SJCRH30 (cell line): ENCODE results near the gene RCOR3. TPM values are rescaled to one million over a fixed set of nuclear protein-coding genes. Genes with fewer than 3 reads are reported as not detected.
"Not testable (repeated sequence)": the region's sequence is repeated elsewhere in the genome, so short reads cannot be mapped to it uniquely, and the experiment has no call there.

ENCODE experiments used
- DNase-seq, 2 experiments: peaks; one replicate each; pipeline ENCODE4 v3.0.0-alpha.2; 2015 to 2020
- H3K27ac ChIP-seq: fragments of 250-450 bp; sonication (Bioruptor Pico); 2 replicates; pipeline ENCODE4 v1.5.1; 2020; ENCODE audit warnings: mild to moderate bottlenecking, moderate library complexity
- H3K27me3 ChIP-seq: fragments of 250-450 bp; sonication (Bioruptor Pico); 2 replicates; pipeline ENCODE4 v1.5.1; 2020; ENCODE audit warnings: mild to moderate bottlenecking, moderate library complexity
- H3K36me3 ChIP-seq: fragments of 250-450 bp; sonication (Bioruptor Pico); 2 replicates; pipeline ENCODE4 v1.5.1; 2020; ENCODE audit warnings: mild to moderate bottlenecking, moderate library complexity
- H3K4me1 ChIP-seq: fragments of 250-450 bp; sonication (Bioruptor Pico); 2 replicates; pipeline ENCODE4 v1.5.1; 2020; ENCODE audit warnings: mild to moderate bottlenecking, moderate library complexity
- H3K4me3 ChIP-seq: fragments of 250-450 bp; sonication (Bioruptor Pico); 2 replicates; pipeline ENCODE4 v1.5.1; 2020; ENCODE audit warnings: mild to moderate bottlenecking, moderate library complexity
- H3K9me3 ChIP-seq: fragments of 250-450 bp; sonication (Bioruptor Pico); replicated peaks from 2 replicates; pipeline ENCODE4 v1.5.1; 2020; ENCODE audit warnings: mild to moderate bottlenecking, moderate library complexity
- total RNA-seq: library from RNA; depleted of rRNA; stranded (reverse); fragments of >200 nt; shearing (Covaris generic); gene quantifications from 2 replicates; pipeline ENCODE4 v1.2.3, GENCODE V29; 2014

RCOR3 gene
- total RNA-seq, 1 experiment from 2014 or later, result 43.3 TPM

DNA sequence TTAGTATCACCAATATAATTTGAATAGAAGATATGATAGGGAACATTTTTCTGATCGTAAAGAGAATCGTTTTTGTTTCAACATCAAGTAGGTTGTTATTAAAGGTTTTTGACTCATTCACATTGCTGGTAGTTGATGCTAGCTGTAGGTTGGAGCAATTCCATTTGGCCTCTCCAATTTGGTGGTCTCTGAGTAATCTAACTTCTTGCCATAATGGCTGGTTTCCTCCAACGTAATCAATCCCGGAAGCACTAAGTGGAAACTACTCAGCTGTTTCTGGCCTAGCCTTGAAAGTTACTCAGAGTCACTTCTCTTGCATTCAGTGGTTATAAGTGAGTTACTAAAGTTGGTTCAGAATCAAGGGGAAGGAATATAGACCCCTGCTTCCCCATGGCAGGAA is 26.0 kb downstream of the RCOR3 start:
- DNase-seq, result no peak
- H3K36me3 ChIP-seq, result peaks cover 58% of the 10 kb centered on the region

DNA sequence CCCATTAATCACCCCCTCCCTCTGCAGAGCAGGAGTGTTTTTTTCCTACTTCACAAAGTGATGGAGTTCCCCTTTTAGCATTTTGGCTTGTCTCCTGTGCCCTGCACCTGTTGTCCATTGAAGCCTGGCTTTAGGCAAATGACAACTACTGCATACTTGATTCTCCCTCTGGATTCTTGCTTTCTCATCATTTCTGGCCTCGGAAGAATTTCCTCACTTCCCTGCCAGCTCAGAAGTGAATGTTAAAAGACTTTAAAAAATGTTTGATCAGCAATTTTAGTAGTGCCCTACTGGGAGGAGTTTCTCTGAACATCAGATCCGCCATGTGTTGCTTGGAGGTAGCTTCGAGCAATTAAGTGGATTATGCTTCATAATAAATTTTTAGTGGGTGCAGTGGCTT is 28.1 kb downstream of the RCOR3 start:
- Histone ChIP-seq H3K9me3 (no peaks in the 10 kb centered on the region), H3K36me3 (peaks cover 77% of the 10 kb centered on the region), H3K4me3 (no peak overlapping the region), H3K27me3 (no peaks in the 10 kb centered on the region), H3K4me1 (peaks cover 5% of the 10 kb centered on the region; the same call in 1 of the 2 replicates), H3K27ac (no peak overlapping the region)
- peak in 1 of 2 experiments; percentile 38 for DNase-seq

More for the DNA sequence above, 26.0 kb downstream of the RCOR3 start:
- H3K27ac ChIP-seq, result no peak overlapping the region
- peaks cover 5% of the 10 kb centered on the region; the same call in 1 of the 2 replicates for H3K4me1 ChIP-seq
- H3K27me3 ChIP-seq, result no peaks in the 10 kb centered on the region
- no peaks in the 10 kb centered on the region for H3K9me3 ChIP-seq
- no peak overlapping the region for H3K4me3 ChIP-seq

DNA sequence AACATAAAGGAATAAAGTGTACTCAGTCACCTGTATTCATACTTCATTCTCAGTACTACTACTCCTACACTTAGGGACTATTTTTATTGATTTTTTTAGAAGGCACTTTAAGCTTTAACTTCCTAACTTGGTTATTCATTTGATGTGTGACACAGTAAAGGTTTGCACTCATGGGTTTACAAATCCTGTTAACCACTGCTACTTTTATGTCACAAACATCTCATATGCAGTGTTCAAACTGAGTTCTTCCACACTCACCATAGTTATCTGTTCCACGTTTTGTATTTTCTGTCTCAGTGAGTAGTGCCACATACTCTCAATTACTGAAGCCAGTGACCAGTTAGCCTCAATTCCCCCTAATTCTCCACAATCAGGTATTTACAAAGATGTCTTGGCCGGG is 33.2 kb downstream of the RCOR3 start:
- Histone ChIP-seq H3K4me1 (peaks cover under 1% of the 10 kb centered on the region; the same call in 1 of the 2 replicates), H3K9me3 (no peaks in the 10 kb centered on the region), H3K36me3 (peaks cover 86% of the 10 kb centered on the region), H3K27me3 (no peaks in the 10 kb centered on the region), H3K27ac (no peak overlapping the region), H3K4me3 (no peak overlapping the region)
- no peak for DNase-seq

DNA sequence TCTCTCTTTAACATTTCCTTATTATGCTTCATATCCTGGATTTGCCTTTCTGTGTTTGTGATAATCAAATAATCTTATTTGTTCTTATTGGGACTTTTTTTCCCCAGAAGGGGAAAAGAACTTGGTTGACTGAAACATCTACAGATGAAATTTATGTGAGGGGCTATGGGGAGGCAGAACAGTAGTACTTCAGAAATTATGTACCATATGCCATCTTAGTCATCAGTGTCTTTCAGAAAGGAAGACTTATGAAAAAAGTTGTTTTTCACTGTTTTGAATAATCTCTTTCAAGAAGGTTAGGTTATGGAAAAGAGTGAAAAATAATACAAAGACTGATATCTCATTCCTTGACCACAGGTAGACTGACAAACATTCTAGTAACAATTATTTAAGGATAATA is 37.2 kb downstream of the RCOR3 start:
- no peaks in the 10 kb centered on the region for H3K27me3 ChIP-seq
- H3K4me3 ChIP-seq, result no peak overlapping the region
- no peaks in the 10 kb centered on the region for H3K4me1 ChIP-seq
- no peaks in the 10 kb centered on the region for H3K9me3 ChIP-seq
- peaks cover 71% of the 10 kb centered on the region for H3K36me3 ChIP-seq
- no peak for DNase-seq
- H3K27ac ChIP-seq, result no peak overlapping the region

DNA sequence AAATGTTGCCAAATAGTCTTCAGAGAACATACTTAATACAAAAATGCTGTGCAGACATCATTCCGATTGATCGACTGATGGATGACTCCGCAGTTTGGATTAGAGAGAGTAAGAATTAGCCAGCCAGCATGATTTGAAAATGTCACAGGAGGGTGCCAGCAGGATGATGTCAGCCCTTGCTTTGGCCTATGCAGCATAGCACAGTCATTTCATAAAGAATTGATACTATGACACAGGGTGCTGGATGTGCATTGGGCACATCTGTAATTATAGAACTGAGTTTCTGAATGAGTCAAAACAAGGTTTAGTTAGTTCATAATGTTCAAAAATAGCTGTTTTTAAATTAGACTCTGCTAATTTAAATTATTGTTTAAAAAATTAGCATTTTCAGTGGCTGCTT is 45.9 kb downstream of the RCOR3 start:
- no peak for DNase-seq
- Histone ChIP-seq H3K36me3 (peaks cover 58% of the 10 kb centered on the region), H3K27me3 (no peaks in the 10 kb centered on the region), H3K9me3 (no peaks in the 10 kb centered on the region), H3K4me1 (no peaks in the 10 kb centered on the region), H3K27ac (no peak overlapping the region), H3K4me3 (no peak overlapping the region)

DNA sequence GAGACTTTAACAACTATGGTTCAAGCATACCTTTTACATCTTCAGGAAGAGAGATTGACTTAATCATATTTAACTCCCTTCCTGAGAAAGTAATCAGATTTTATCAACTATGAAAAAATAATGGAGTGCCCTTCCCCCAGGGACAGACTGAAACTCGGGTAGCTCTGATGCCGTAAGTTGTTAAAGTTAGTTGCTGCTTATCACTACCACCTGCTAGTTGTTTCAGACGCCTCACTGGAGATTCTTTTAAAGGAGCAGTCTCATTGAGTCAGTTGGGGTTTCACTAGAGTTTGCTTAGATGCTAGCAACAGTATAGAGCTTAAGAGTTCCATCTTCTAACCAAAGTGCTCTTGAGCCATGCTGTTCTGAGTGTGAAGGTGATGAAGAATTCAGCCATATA is 50.5 kb downstream of the RCOR3 start:
- DNase-seq, result no peak
- Histone ChIP-seq H3K36me3 (peaks cover 37% of the 10 kb centered on the region), H3K27me3 (no peaks in the 10 kb centered on the region), H3K9me3 (no peaks in the 10 kb centered on the region), H3K4me1 (no peaks in the 10 kb centered on the region), H3K4me3 (no peak overlapping the region), H3K27ac (no peak overlapping the region)

DNA sequence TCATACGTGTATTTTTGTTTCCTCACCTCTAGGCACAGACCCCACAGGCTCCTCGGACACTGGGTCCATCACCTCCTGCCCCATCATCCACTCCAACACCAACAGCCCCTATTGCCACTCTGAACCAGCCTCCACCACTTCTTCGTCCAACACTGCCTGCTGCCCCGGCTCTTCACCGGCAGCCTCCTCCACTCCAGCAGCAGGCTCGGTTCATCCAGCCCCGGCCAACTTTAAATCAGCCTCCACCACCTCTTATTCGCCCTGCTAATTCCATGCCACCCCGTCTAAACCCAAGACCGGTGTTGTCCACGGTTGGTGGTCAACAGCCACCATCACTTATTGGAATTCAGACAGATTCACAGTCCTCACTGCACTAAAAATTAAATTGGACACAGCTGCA is 54.2 kb downstream of the RCOR3 start:
- H3K36me3 ChIP-seq, result peaks cover 32% of the 10 kb centered on the region
- H3K4me3 ChIP-seq, result no peak overlapping the region
- no peak for DNase-seq
- H3K27me3 ChIP-seq, result no peaks in the 10 kb centered on the region
- no peaks in the 10 kb centered on the region for H3K4me1 ChIP-seq
- no peak overlapping the region for H3K27ac ChIP-seq
- H3K9me3 ChIP-seq, result no peaks in the 10 kb centered on the region

DNA sequence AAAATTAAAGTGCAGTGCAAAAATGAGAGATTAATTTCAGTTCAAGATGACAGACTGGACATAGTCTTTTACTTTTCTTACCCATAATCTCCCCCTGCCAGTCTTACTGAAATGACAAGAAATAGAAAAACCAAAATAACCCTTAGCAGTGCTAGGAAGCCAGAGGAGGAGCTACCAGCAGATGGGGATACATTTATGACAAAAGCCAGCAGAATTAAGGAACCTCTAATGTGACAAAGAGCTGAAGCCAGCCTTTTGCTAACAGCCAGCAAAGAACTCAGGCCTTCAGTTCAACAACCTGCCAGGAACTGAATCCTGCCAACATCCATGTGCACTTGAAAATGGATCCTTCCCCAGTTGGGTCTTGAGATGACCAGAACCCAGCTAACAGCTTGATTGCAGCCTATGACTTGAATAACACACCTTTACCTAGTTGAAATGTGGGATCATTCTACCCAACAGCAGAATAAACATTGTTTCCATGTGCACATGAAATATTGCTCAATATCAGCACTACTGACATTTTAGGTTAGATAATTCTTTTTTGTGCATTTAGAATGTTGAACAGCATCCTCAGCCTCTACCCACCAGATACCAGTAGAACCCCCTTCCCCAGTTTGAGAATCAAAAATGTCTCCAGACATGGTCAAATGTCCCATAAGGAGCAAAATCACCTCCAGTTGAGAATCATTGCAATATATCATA is 59.6 kb downstream of the RCOR3 start:
- no peak overlapping the region for H3K4me3 ChIP-seq
- peaks cover 26% of the 10 kb centered on the region for H3K36me3 ChIP-seq
- H3K4me1 ChIP-seq, result peaks cover 3% of the 10 kb centered on the region; the same call in 1 of the 2 replicates
- no peak overlapping the region for H3K27ac ChIP-seq
- no peak for DNase-seq
- H3K9me3 ChIP-seq, result no peaks in the 10 kb centered on the region
- H3K27me3 ChIP-seq, result no peaks in the 10 kb centered on the region

DNA sequence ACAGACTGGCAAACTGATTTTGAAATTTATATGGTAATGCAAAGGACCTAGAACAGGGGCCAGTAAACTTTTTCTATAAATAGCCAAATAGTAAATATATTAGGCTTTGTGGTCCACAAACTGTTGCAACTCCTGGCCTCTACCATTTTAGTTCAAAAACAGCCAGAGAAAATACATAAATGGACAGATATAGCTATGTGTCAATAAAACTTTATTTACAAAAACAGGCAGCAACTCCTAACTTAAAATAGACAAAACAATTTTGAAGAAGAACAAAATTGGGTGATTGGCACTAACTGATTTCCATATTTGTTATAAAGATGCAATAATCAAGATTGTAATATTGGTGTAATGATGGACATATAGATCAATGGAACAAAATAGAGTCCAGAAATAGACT is 60.7 kb downstream of the RCOR3 start:
- Histone ChIP-seq H3K36me3 (peaks cover 14% of the 10 kb centered on the region), H3K4me3 (no peak overlapping the region), H3K9me3 (no peaks in the 10 kb centered on the region), H3K27ac (no peak overlapping the region), H3K4me1 (peaks cover 3% of the 10 kb centered on the region; the same call in 1 of the 2 replicates), H3K27me3 (no peaks in the 10 kb centered on the region)
- DNase-seq, result no peak

DNA sequence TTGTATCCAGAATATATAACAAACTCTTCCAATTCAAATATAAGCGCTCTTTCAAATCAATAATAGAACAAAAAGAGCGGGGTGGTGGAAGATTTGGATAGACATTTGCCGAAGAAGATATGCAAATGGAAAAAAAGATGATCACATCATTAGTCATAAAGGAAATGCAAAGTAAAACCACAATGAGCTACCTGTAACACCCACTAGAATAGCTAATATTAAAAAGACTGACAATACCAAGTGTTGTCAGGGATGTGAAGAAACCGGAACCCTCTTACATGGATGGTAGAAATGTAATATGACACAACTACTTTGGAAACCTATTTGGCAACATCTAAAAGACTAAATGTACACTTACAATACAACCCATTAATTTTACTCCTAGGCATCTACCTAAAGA is 61.8 kb downstream of the RCOR3 start:
- Histone ChIP-seq H3K9me3 (no peaks in the 10 kb centered on the region), H3K36me3 (peaks cover 4% of the 10 kb centered on the region; the same call in 1 of the 2 replicates), H3K4me1 (peaks cover 3% of the 10 kb centered on the region; the same call in 1 of the 2 replicates), H3K27ac (no peak overlapping the region), H3K4me3 (no peak overlapping the region), H3K27me3 (no peaks in the 10 kb centered on the region)
- peak in 1 of 2 experiments; percentile 60 for DNase-seq

DNA sequence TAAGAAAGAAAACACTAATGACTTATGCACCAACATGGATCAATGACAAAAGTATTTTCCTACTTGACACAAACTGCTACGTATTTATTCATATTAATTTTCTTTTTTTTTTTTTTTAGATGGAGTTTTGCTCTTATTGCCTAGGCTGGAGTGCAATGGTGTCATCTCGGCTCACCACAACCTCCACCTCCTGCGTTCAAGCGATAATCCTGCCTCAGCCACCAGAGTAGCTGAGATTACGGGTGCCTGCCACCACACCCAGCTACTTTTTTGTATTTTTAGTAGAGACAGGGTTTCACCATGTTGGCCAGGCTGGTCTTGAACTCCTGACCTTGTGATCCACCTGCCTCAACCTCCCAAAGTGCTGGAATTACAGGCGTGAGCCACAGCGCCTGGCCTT is 62.5 kb downstream of the RCOR3 start:
- H3K4me3 ChIP-seq, H3K36me3 ChIP-seq, DNase-seq, H3K27me3 ChIP-seq, H3K9me3 ChIP-seq, H3K4me1 ChIP-seq, H3K27ac ChIP-seq: not testable (repeated sequence)

DNA sequence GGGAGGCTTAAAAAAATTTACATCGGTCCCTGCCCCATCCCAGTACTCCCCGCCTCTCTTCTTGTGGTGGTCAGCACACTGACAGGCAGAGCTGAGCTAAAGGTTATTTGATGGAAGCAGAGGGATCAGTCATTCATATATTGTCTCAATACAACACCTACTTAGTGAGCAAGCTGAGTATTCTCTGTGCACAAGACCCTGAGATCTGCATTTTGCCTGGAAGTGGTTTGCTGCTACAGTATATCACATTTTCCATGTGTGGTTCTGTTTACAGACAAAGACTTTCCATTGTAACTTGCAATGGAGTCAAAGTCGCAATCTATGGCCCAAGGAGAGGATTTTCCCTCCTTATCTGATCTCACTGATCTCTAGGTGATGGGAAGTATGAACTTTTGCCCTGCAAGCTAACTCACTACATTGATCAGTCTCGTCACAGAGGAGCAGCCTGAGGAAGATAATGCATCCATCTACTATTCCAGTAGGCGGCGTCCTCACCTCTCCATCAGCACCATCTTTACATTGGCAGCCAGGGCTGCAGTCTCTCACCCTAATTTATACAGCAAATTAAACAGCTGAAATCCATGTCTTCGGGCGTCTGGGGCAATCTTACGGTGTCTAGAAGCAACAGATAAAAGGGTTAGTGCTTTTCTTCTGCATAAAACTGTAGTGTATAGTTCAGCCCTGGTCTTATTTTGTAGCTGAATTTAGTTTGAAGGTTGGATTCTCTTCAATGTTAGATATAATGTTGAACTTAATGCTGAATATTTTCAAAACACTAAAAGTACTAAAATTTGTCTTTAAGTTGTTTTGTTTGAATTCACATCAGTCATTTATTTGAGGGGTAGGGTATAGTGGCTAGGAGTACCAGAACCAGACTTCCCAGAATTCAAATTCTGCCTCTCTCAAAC is 64.2 kb downstream of the RCOR3 start:
- peak; percentile 68 to 87 for DNase-seq
- Histone ChIP-seq H3K4me1 (peaks cover 3% of the 10 kb centered on the region; the same call in 1 of the 2 replicates), H3K9me3 (no peaks in the 10 kb centered on the region), H3K4me3 (no peak overlapping the region), H3K36me3 (no peaks in the 10 kb centered on the region), H3K27ac (no peak overlapping the region), H3K27me3 (no peaks in the 10 kb centered on the region)

DNA sequence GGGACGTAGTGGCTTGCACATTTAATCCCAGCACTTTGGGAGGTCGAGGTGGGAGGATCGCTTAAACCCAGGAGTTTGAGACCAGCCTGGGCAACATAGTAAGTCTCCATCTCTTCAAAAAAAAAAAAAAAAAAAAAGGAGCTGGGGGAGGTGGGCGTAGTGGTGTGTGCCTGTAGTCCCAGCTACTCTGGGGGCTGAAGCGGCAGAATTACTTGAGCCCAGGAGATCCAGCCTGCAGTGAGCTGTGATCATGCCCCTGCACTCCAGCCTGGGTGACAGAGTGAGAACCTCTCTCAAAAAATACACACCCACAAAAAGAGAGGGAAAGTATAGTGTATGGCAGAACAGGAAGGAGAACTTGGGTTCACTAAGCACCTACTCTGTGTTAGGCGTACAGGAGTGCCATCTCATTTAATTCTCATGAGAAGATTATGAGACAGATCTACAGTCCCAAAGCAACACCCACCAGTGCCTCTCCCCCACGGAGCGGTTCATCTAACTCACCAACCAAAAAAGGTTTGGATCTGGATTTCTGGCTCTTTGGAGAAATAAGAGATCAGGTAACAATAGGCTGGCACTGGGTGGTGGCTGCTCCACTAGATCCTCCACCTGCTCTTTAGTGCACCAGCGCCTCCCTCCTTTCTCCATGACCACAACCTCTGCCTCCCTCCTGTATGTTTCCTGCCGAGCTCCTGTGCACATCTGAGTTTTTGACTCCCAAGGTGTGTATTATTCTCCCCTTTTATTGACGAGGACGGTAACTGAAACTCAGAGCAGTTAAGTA is 66.0 kb downstream of the RCOR3 start:
- no peak for DNase-seq
- Histone ChIP-seq H3K4me3 (no peak overlapping the region), H3K27ac (no peak overlapping the region), H3K36me3 (no peaks in the 10 kb centered on the region), H3K27me3 (no peaks in the 10 kb centered on the region), H3K4me1 (peaks cover 3% of the 10 kb centered on the region; the same call in 1 of the 2 replicates), H3K9me3 (no peaks in the 10 kb centered on the region)

DNA sequence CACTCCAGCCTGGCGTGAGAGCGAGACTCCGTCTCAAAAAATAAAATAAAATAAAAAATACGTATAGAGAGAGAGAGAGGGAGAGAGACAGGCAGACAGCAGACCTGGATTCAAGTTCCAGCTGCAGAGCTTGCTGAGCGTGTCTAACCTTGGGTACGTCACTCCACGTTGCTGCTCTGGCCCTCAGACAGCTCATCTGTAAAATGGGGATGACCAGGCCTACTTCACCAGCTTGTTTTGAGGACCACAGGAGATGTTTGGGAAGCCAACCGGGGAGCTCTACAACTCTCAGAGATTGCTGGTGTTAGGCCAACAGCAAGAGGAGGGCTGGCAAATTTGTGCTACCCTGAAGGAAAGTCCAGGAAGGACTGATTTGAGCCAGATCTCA is 67.0 kb downstream of the RCOR3 start:
- Histone ChIP-seq H3K27me3 (no peaks in the 10 kb centered on the region), H3K27ac (no peak overlapping the region), H3K4me3 (peak overlapping the region; percentile 77), H3K4me1 (peaks cover 3% of the 10 kb centered on the region; the same call in 1 of the 2 replicates), H3K9me3 (no peaks in the 10 kb centered on the region), H3K36me3 (no peaks in the 10 kb centered on the region)
- no peak for DNase-seq
